GM18526 (cell line): ENCODE results near the gene GAB1.

Source experiments
- POLR2A ChIP-seq: IDR thresholded peaks from 3 replicates; pipeline ENCODE4 v1.6.1; 2011; ENCODE audit not compliant: insufficient read length; ENCODE audit errors: extremely low read depth

GAB1 gene

GRCh38 chr4:143386812-143387211 is 50.1 kb downstream of the GAB1 start:
- TF ChIP-seq POLR2A: no peak

- TF ChIP-seq POLR2A: no peak
Observed at GRCh38 chr4:143389579-143390195, 53.0 kb downstream of the GAB1 start.

GRCh38 chr4:143390764-143391163 is 54.1 kb downstream of the GAB1 start:
- TF ChIP-seq POLR2A: no peak

GRCh38 chr4:143391261-143391660 is 54.6 kb downstream of the GAB1 start:
- no peak for TF ChIP-seq POLR2A

- no peak for TF ChIP-seq POLR2A
Observed at GRCh38 chr4:143391895-143392294, 55.2 kb downstream of the GAB1 start.

- TF ChIP-seq POLR2A: no peak
Observed at GRCh38 chr4:143393195-143393594, 56.5 kb downstream of the GAB1 start.

- TF ChIP-seq POLR2A: no peak
Observed at GRCh38 chr4:143394739-143395453, 58.2 kb downstream of the GAB1 start.

- no peak for TF ChIP-seq POLR2A
Observed at GRCh38 chr4:143396695-143397094, 60.0 kb downstream of the GAB1 start.

GRCh38 chr4:143397335-143397734 is 60.7 kb downstream of the GAB1 start:
- TF ChIP-seq POLR2A: no peak

GRCh38 chr4:143397887-143398286 is 61.2 kb downstream of the GAB1 start:
- TF ChIP-seq POLR2A: no peak

GRCh38 chr4:143399113-143399949 is 62.7 kb downstream of the GAB1 start:
- no peak for TF ChIP-seq POLR2A

- TF ChIP-seq POLR2A: no peak
Observed at GRCh38 chr4:143400082-143400481, 63.4 kb downstream of the GAB1 start.

- TF ChIP-seq POLR2A: no peak
Observed at GRCh38 chr4:143402776-143403552, 66.3 kb downstream of the GAB1 start.

GRCh38 chr4:143403553-143403820 is 66.8 kb downstream of the GAB1 start:
- no peak for TF ChIP-seq POLR2A

GRCh38 chr4:143404555-143404954 is 67.9 kb downstream of the GAB1 start:
- no peak for TF ChIP-seq POLR2A
